ENCODE measurements around the gene FLNB.
"Not testable (repeated sequence)": the region's sequence is repeated elsewhere in the genome, so short reads cannot be mapped to it uniquely, and the experiment has no call there.

FLNB gene

GRCh38 chr3:58200846-58201355 is 192.7 kb downstream of the FLNB start:
- H3K27ac ChIP-seq, result no peak overlapping the region
- TF ChIP-seq CTCF (conservative IDR thresholded peaks at IDR 0.05) (no peak), ZFX (IDR thresholded peaks at IDR 0.05) (no peak)

- not testable (repeated sequence) for H3K27ac ChIP-seq
Measured at GRCh38 chr3:58201451-58201850, 193.2 kb downstream of the FLNB start.

- no peak for TF ChIP-seq ZFX (IDR thresholded peaks at IDR 0.05)
- TF ChIP-seq CTCF (conservative IDR thresholded peaks at IDR 0.05), result no peak
- H3K27ac ChIP-seq, result no peak overlapping the region
Measured at GRCh38 chr3:58202917-58203360, 194.7 kb downstream of the FLNB start.

- TF ChIP-seq ZFX (IDR thresholded peaks at IDR 0.05) (no peak), CTCF (conservative IDR thresholded peaks at IDR 0.05) (no peak)
- H3K27ac ChIP-seq, result no peak overlapping the region
Measured at GRCh38 chr3:58203541-58203940, 195.3 kb downstream of the FLNB start.

GRCh38 chr3:58204720-58205119 is 196.5 kb downstream of the FLNB start:
- TF ChIP-seq CTCF (conservative IDR thresholded peaks at IDR 0.05) (no peak), ZFX (IDR thresholded peaks at IDR 0.05) (no peak)
- H3K27ac ChIP-seq, result no peak overlapping the region

GRCh38 chr3:58205981-58206380 is 197.8 kb downstream of the FLNB start:
- TF ChIP-seq ZFX (IDR thresholded peaks at IDR 0.05) (no peak), CTCF (conservative IDR thresholded peaks at IDR 0.05) (no peak)
- no peak overlapping the region for H3K27ac ChIP-seq

- H3K27ac ChIP-seq, result no peak overlapping the region
- TF ChIP-seq ZFX (IDR thresholded peaks at IDR 0.05) (no peak), CTCF (conservative IDR thresholded peaks at IDR 0.05) (no peak)
Measured at GRCh38 chr3:58206406-58207011, 198.3 kb downstream of the FLNB start.

GRCh38 chr3:58207954-58208353 is 199.7 kb downstream of the FLNB start:
- no peak overlapping the region for H3K27ac ChIP-seq
- TF ChIP-seq ZFX (IDR thresholded peaks at IDR 0.05) (no peak), CTCF (conservative IDR thresholded peaks at IDR 0.05) (no peak)
